GM19468 (cell line): Measurements from ENCODE around the gene ILF2.
A peak's percentile ranks its signal among the peaks of the same experiment; 100 is the strongest.
"Not testable (repeated sequence)": the region's sequence is repeated elsewhere in the genome, so short reads cannot be mapped to it uniquely, and the experiment has no call there.

Source experiments
- ATAC-seq: cut with Tn5 transposase; IDR thresholded peaks from one replicate; pipeline ENCODE4 v1.9.1; 2021; ENCODE audit warnings: mild to moderate bottlenecking, moderate library complexity, moderate number of reproducible peaks; ENCODE audit not compliant: unreplicated experiment; ENCODE audit errors: extremely low read depth

Gene ILF2

DNA sequence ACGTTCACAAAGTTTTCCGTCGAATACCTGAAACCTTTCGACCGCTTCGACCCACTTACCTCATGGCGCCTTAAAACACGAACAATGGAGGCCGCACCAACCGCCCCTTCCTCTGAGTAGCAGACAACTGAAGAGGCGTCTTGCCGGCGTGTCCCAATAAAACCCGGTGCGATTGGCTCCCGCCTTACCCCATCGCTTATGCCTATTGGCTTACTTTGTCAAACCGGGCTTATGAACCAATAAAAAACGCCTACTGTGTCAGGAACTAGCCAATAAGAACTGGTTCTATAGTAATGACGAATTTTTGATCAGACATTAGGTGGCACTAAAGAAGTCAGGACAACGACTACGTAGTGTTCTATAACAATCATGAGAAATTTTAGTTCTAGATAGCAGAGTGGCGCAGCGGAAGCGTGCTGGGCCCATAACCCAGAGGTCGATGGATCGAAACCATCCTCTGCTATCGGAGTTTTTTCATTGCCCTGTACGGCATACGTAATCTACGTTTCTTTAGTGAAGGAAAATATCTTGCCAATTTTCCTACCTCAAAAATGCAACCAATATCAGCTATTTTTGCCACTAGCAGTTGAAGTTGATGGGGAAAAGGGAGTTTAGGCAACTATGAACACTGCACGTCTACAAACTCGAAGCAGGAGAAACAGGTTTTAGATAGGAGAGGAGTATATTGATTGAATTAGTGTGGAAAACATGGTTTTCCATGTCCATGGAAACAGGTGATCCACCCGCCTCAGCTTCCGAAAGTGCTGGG lies at the start of gene ILF2:
ILF2 (minus strand) TSS at position 135 of the 769 bp plus-strand sequence; CDS start at position 64, 71 bp downstream.
- ATAC-seq, result peak; percentile 81

DNA sequence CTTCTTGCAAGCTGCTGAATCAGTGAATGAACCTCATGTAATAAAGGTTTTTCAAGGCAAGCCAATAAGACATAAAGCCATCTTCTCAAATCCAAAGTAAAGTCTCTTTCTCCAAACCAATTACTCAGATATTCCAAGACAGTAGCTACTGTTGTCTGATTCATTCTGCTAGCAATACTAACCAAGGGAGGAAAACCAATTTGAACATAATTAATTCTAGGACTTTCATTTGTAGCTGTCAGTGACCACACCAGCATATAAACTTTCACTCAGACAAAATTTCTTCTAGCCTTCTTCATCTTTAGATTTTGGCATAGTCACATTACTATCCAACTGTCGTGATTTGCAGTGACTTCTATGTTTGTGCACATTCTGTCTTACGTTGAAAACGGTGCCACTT lies 46.5 kb upstream of the ILF2 start:
- no peak for ATAC-seq

DNA sequence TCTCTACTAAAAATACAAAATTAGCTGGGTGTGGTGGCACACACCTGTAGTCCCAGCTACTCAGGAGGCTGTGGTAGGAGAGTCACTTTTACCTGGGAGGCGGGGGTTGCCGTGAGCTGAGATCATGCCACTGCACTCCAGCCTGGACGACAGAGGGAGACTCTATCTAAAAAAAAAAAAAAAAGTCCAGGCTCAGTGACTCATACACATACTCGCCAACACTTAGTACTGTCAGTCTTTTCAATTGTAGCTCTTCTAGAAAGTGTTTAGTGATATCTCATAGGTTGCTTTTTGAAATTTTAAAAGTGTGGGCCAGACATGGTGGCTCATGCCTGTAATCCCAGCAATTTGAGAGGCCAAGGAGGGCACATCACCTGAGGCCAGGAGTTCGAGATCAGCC lies 45.4 kb upstream of the ILF2 start:
- ATAC-seq, result not testable (repeated sequence)

DNA sequence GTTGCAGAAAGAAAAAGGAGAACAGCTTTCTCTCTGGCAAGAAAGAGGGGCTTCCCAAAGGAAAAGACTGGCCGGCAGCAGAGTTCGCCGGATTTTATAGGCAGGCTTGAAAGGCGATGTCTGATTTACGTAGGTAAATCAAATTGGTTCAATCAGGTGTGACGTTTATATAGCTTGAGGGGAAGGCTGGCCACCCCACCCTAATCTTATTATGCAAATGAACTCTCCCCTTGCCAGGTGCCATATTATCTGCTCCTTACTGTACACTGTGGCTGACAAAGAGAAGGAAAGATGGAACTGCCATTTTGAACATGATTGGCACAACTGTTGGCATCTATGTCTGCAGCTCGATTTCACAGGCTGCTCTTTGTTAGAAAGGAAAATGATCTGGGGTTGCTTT lies 40.2 kb upstream of the ILF2 start:
- no peak for ATAC-seq

DNA sequence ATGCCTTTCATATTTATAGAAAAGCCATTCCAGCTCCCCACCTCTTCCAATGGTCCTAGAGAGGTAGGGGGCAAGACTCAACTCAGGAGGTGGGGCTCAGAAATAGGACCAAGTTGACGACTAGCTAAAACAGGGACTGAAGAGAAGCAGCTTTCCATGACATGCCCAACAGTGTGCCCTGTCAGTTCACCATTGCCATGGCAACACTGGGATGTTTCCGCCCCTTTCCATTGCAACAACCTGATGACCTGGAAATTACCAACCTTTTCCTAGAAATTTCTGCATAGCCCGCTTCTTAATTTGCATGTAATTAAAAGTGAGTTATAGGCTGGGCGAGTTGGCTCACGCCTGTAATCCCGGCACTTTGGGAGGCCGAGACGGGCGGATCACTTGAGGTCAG lies 34.7 kb upstream of the ILF2 start:
- no peak for ATAC-seq

DNA sequence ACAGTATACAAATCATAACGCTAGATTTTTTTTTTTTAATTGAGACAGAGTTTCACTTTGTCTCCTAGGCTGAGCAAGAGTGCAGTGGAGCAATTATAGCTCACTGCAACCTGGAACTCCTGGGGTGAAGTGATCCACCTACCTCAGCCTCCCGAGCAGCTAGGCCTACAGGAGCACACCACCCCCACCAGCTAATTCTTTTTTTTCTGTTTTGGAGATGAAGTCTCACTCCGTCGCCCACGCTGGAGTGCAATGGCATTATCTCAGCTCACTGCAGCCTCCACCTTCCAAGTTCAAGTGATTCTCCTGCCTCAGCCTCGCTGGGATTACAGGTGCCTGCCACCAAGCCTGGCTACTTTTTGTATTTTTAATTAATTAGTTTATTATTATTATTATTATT lies 29.0 kb upstream of the ILF2 start:
- ATAC-seq, result no peak

DNA sequence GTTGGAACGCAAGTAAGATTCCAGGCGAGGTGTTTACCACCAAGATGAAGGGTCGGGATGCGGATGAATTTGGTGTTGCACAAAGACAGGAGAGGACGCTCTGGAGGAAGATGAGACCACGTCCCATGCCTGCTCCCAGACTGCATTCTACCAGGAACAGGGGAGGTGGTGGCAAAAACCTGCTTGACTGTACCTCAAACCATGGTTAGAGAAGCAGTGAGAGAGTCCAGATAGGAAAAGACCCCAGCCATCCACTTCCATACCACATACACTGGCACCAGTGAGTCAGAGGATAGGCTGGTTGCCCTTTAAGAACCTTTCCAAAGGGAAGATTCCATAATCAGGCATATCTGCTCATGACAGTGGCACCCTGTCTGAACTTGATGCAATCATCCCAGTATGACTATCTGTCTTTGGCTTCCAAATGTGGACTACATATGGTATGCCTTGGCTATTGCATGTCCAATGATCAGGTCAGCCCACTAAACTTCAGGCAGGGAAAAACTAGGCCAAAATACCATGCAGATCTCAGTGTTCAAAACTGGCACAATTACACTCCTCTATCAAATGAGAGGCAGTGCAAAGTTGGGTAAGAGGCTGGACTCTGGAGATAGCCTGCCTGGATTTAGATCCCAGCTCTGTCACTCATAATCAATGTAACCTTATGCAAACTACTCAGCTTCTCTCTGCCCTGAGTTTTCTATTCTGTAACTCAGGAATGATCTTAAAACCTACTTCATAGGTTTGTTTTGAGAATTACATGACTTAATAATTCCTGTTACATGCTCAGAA lies 28.3 kb upstream of the ILF2 start:
- no peak for ATAC-seq

DNA sequence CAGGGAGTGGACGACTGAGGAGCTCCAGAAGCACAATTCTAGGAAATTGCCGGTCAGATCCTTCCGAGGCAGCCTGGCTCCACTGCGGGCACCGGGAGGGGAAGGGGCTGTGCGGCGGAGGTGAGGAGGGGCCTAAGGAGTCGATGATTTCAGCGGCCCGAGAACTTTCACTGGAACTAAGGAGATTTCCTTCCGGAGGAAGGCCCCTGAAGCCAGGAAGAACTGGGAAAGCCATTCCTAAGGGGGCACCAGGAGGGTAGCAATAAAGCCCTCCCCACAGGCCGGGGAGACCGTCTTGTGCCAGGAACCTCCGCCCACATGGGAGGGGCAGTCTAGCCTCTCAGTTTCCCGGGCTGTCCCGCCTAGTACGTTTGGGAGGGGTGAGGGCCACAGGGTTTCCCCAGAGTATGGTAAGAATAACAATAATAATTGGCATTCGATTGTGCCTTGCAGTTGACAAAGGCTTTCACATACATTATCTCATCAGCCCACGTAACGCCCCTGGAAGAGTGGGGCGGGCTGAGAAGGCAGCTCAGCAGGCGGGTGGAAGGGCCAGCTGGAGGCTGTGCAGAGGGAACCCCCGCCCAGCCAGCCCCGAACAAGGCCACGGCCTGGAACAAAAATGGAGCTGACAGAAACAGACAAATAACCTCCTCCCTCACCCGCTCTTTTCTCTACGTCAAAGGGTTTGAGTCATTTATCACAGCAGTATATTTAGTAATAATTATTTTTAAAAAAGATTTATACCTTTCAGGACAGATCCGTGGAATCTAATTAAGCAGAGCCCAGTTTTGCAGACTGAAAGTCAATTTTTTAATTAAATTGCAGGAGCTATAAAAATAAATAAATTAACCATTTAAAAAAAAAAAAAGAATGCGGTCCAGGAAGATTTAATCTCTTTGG lies 27.5 kb upstream of the ILF2 start:
- no peak for ATAC-seq

DNA sequence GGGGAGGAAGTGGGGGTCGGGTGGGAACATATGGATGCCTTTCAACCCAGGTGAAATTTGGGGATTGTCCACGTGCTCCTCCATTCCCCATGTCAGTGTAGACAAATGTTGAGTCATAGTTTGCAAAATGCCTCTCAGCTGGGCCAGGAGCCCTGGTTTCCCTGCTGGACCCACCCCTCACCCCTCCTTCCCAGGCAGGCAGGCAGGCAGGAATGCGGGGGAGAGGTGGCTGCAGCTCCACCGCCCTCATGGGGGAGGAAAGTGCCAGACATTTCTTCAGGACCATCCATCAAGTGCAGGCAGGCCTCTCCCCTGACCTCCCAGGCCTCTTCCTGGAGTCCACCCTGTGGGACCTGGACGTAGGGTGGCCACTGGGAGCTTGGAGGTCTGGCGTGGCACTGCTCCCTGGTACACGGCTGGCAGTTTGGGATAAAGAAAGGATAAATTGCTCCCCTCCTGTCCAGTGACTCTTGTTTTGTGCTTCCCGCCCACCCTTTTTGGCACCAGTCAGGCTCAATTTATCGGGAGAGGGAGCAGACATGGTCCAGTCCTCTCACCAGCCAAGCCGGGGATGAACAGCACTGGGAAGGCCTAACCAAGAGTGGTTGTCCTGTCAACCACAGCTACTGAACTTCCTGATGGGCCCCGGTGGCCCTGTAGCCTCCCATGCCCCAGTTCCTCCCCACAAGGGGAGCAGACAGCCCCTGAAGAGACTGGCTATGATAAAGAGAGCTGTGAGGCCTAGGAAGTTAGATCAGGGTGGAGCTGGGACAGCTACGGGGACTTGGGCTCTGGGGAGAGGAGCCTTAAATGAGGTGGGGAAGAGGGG lies 26.6 kb upstream of the ILF2 start:
- ATAC-seq, result no peak

DNA sequence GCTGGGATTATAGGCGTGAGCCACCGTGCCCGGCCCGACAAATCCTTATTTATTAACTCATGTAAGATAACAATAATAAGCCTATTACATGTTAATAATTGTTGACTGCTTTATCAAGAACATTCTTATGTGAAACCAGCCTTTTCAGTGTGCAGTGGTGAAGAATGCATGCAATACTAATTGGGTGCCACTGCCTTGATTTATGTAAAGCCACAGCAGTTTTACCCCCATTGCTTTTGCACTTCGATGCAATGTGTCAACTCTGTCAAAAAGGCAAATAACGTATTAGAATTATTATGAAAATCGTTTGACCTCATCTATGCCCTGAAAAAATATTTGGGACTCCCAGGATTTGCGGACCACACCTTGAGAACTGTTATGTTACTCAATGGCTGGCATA lies 25.9 kb upstream of the ILF2 start:
- ATAC-seq, result no peak

DNA sequence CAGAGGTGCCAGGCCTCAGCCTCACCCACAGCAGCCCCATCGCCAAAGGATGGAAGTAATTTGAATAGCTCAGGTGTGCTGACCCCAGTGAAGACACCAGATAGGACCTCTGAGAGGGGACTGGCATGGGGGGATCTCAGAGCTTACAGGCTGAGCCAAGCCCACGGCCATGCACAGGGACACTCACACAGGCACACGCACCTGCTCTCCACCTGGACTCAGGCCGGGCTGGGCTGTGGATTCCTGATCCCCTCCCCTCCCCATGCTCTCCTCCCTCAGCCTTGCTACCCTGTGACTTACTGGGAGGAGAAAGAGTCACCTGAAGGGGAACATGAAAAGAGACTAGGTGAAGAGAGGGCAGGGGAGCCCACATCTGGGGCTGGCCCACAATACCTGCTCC lies 22.7 kb upstream of the ILF2 start:
- no peak for ATAC-seq

DNA sequence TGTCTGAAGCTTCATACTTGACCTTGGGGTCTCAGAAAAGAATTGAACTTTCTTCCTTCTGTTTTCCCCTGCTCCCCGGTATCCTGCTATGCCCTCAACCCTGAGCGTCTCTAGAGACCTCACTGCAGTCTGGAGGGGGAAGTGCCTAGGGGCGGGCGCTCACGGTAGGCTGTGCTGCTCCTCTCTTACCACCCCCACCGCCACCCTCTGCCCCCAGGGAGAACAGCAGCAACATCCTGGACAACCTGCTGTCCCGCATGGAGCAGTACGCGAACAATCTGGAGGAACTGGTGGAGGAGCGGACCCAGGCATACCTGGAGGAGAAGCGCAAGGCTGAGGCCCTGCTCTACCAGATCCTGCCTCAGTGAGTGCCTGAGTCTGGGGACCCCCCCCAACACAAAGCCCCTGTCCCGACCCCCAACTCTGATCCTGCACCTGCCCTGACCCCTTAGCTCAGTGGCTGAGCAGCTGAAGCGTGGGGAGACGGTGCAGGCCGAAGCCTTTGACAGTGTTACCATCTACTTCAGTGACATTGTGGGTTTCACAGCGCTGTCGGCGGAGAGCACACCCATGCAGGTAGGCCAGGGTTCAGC lies 18.0 kb upstream of the ILF2 start:
- no peak for ATAC-seq

DNA sequence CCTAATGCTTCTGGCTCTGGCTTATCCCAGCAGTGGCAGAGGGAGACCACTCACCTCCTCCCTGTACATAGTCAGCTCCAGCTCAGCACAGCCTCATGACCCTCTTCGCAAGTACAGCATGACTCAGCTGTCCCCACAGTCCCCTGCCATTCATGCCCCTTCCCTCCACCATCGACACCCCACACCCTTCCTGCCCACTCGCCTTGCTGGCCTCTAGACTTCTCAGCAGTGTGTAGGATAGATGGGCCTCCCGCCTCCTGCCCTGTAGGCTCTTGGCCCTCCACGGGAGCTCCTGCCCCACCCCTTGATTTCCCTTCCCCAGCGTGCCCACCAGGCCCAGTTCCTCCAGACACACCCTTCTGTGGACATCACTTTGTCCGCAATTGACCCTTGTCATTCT lies 17.5 kb upstream of the ILF2 start:
- no peak for ATAC-seq

DNA sequence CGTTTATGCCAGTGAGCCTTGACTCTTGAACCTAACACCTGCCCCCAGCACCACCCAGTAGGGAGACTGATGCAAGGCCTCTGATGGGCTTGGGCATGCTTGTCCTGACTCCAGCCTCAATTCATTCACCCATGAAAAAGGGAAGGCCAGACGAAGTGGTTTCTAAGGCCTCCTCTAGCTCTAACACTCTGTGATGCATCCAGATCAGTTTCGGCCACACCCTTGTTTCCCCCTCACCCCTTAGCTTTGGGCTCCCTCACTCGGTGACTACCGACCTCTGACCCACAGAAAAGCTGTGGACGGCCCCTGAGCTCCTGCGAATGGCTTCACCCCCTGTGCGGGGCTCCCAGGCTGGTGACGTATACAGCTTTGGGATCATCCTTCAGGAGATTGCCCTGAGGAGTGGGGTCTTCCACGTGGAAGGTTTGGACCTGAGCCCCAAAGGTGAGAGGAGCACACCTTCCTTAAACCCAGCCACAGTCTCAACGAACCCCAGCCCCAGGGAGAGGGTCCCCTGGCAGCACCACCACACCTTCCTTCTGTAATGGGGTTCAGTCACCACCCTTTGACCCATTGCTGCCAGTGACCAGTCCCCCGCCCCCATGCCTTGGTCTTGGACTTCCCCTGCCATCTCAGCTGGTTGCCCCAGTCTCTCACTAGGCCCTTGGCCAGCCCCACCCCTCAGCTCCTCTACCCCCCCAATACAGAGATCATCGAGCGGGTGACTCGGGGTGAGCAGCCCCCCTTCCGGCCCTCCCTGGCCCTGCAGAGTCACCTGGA lies 16.7 kb upstream of the ILF2 start:
- no peak for ATAC-seq

DNA sequence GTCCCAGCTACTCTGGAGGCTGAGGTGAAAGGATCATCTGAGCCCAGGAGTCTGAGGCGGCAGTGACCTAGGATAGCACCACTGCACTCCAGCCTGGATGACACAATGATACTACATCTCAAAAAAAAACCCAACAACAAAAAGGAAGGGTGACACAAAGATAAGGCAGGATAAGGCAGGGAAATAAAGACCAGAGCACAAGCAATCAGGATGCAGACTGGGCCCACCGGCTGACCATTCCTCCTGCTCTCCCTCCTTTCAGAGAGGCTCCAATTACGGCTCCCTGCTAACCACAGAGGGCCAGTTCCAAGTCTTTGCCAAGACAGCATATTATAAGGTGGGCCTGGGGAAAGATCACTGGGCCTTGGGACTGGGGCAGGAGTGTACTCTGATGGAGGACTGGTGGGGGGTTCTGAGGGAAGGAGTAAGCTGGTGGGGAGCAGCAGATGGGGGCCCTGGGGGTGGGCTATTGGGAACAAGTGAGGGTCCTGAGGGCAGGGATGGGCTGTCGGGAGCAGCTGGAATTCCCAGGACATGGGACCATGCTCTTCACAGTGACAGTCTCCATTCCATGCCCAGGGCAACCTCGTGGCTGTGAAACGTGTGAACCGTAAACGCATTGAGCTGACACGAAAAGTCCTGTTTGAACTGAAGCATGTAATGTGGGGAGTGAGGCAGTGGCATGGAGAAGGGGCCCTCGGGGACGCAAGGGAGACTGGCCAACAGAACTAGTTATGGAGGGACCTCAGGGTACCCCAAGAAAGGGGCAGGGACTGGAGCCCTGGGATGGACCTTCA lies 14.9 kb upstream of the ILF2 start:
- no peak for ATAC-seq

DNA sequence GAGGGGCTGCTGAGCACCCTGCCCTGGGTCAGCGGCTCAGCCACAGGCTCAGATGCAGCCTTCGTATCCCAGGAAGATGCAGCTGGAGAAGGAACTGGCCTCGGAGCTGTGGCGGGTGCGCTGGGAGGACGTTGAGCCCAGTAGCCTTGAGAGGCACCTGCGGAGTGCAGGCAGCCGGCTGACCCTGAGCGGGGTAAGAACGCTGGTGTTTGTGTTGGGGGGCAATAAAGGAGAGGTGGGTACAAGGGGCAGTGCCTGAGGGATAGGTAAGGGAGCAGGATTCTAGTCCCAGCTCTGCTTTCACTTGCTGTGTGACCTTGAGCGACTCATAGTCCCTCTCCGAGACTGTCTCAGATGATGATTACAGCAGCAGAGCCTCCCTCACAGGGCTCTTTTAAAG lies 14.1 kb upstream of the ILF2 start:
- ATAC-seq, result no peak

DNA sequence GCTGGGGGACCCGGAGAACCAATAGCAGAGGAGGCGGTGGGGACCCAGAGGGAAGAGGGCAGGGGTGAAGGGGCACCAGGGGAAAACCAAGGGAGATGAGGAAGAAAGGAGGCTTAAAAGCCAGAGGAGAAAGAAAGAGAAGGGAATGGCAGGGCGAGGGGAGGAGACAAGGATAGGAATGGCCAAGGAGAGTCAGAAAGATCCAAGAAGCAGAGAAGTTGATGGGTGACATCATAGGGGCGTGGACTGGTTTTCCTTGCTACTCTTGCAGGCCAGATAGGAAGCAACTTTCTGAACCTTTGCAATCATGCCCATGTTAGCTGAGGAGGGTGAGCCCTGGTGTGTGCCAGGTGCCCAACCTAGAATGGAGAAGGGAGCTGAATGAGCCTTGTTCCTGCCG lies 13.1 kb upstream of the ILF2 start:
- ATAC-seq, result no peak

DNA sequence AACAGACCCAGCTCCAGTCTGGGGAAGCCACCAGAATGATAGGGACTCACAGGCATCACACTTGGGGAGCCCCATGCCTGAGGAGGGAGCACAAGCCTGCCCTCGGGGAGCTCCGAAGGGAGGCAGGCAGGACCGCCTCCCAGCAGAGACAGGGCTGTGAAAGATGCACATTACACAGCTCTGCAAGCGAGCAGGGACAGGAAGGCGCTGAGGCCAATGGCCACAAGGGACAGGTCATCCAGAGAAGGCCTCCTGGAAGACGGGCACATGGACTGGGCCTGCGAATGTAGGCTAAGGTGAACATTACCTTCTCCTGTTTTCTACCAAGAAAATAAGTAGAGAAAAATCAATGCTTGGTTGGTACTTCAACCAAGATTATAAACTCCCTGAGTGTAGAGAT lies 11.9 kb upstream of the ILF2 start:
- ATAC-seq, result no peak
